Neural progenitor cell (in vitro differentiated cells): Measurements from ENCODE around the gene IFI35. TPM values are rescaled to one million over a fixed set of nuclear protein-coding genes. Genes with fewer than 3 reads are reported as not detected.
"Not testable (repeated sequence)": the region's sequence is repeated elsewhere in the genome, so short reads cannot be mapped to it uniquely, and the experiment has no call there.

Source experiments
- DNase-seq: peaks from one replicate; pipeline ENCODE4 v3.0.0-alpha.2; 2016; ENCODE audit warnings: low spot score
- H2AFZ ChIP-seq: fragments of 200-600 bp; sonication (generic); replicated peaks from 2 replicates; pipeline ENCODE4 v1.6.1; 2016; ENCODE audit warnings: antibody characterized with exemption
- H3F3A ChIP-seq: fragments of 200-600 bp; sonication (generic); 2 replicates; pipeline ENCODE4 v1.6.1; 2016; ENCODE audit warnings: antibody characterized with exemption, low read depth
- H3K27ac ChIP-seq: fragments of 200-600 bp; sonication (generic); 2 replicates; pipeline ENCODE4 v1.5.1; 2016; ENCODE audit warnings: mild to moderate bottlenecking
- H3K27me3 ChIP-seq: fragments of 200-600 bp; sonication (generic); 2 replicates; pipeline ENCODE4 v1.6.1; 2016; ENCODE audit warnings: mild to moderate bottlenecking, moderate library complexity
- H3K36me3 ChIP-seq: fragments of 200-600 bp; sonication (generic); 2 replicates; pipeline ENCODE4 v1.5.1; 2016
- H3K4me1 ChIP-seq: fragments of 200-600 bp; sonication (generic); 2 replicates; pipeline ENCODE4 v1.6.1; 2016; ENCODE audit warnings: mixed run types
- H3K4me2 ChIP-seq: fragments of 200-600 bp; sonication (generic); 2 replicates; pipeline ENCODE4 v1.6.1; 2016
- H3K4me3 ChIP-seq: fragments of 200-600 bp; sonication (generic); 2 replicates; pipeline ENCODE4 v1.5.1; 2016
- H3K79me2 ChIP-seq: fragments of 200-600 bp; sonication (generic); 2 replicates; pipeline ENCODE4 v1.6.1; 2016; ENCODE audit warnings: low read depth
- H3K9ac ChIP-seq: fragments of 200-600 bp; sonication (generic); 2 replicates; pipeline ENCODE4 v1.6.1; 2016
- H3K9me3 ChIP-seq: fragments of 200-600 bp; sonication (generic); 2 replicates; pipeline ENCODE4 v1.5.1; 2016; ENCODE audit warnings: low read depth
- H4K20me1 ChIP-seq: fragments of 200-600 bp; sonication (generic); 2 replicates; pipeline ENCODE4 v1.6.1; 2016; ENCODE audit warnings: low read depth
- H3K27ac Mint-ChIP-seq: 3 replicates; pipeline ENCODE4 v1.8.0; 2021; ENCODE audit warnings: mixed read lengths
- H3K27me3 Mint-ChIP-seq: 2 replicates; pipeline ENCODE4 v1.8.0; 2022; ENCODE audit warnings: low read depth, mild to moderate bottlenecking, inconsistent platforms, moderate library complexity, mixed read lengths; ENCODE audit not compliant: insufficient read depth
- H3K36me3 Mint-ChIP-seq: 3 replicates; pipeline ENCODE4 v1.8.0; 2021; ENCODE audit warnings: mixed read lengths
- H3K4me1 Mint-ChIP-seq: 3 replicates; pipeline ENCODE4 v1.8.0; 2021; ENCODE audit warnings: mixed read lengths
- H3K4me3 Mint-ChIP-seq: 3 replicates; pipeline ENCODE4 v1.8.0; 2021; ENCODE audit warnings: mild to moderate bottlenecking, moderate library complexity, mixed read lengths
- H3K9me3 Mint-ChIP-seq: 3 replicates; pipeline ENCODE4 v1.8.0; 2020; ENCODE audit warnings: mixed read lengths
- CTCF ChIP-seq: fragments of 200-600 bp; sonication (generic); IDR thresholded peaks from 2 replicates; pipeline ENCODE4 v1.5.1; 2017; ENCODE audit warnings: antibody characterized with exemption, mild to moderate bottlenecking
- EZH2 ChIP-seq: fragments of 200-600 bp; sonication (generic); IDR thresholded peaks from 2 replicates; pipeline ENCODE4 v1.6.1; 2017; ENCODE audit warnings: antibody characterized with exemption, mild to moderate bottlenecking, moderate library complexity
- EZH2phosphoT487 ChIP-seq: fragments of 200-600 bp; sonication (generic); IDR thresholded peaks from 2 replicates; pipeline ENCODE4 v1.6.1; 2017; ENCODE audit warnings: antibody characterized with exemption
- total RNA-seq: library from RNA; depleted of rRNA; stranded (reverse); fragments of >200 nt; gene quantifications from 2 replicates; pipeline ENCODE4 v1.2.3, GENCODE V29; 2015; ENCODE audit warnings: low replicate concordance

The IFI35 gene
- total RNA-seq, 1 donor from 2014 or later = not detected

- Mint-ChIP-seq H3K27ac (no peak overlapping the region), H3K36me3 (peaks cover 35% of the 10 kb centered on the region), H3K9me3 (no peaks in the 10 kb centered on the region), H3K4me3 (no peak overlapping the region), H3K27me3 (no peaks in the 10 kb centered on the region), H3K4me1 (no peaks in the 10 kb centered on the region)
- DNase-seq = no peak
- Histone ChIP-seq H3K27me3 (no peaks in the 10 kb centered on the region), H3K4me3 (no peak overlapping the region), H3K36me3 (no peaks in the 10 kb centered on the region), H2AFZ (no peak overlapping the region), H3K9ac (no peak overlapping the region), H3K27ac (no peak overlapping the region), H4K20me1 (no peaks in the 10 kb centered on the region), H3K4me1 (no peaks in the 10 kb centered on the region), H3F3A (peaks cover 10% of the 10 kb centered on the region), H3K4me2 (no peak overlapping the region), H3K9me3 (no peaks in the 10 kb centered on the region), H3K79me2 (peaks cover 6% of the 10 kb centered on the region)
- no peak for TF ChIP-seq CTCF
- TF ChIP-seq EZH2 = no peak
- no peak for TF ChIP-seq EZH2phosphoT487
Observed at GRCh38 chr17:42989726-42990652, 16.6 kb upstream of the IFI35 start.

- Histone ChIP-seq H3F3A (peaks cover 13% of the 10 kb centered on the region), H3K4me3 (no peak overlapping the region), H3K27ac (no peak overlapping the region), H3K79me2 (no peaks in the 10 kb centered on the region), H3K4me2 (no peak overlapping the region), H4K20me1 (no peaks in the 10 kb centered on the region), H2AFZ (no peak overlapping the region), H3K4me1 (no peaks in the 10 kb centered on the region), H3K27me3 (no peaks in the 10 kb centered on the region), H3K9me3 (no peaks in the 10 kb centered on the region), H3K36me3 (no peaks in the 10 kb centered on the region), H3K9ac (no peak overlapping the region)
- TF ChIP-seq CTCF (no peak), EZH2phosphoT487 (no peak)
- Mint-ChIP-seq H3K27me3 (no peaks in the 10 kb centered on the region), H3K4me1 (peaks cover 2% of the 10 kb centered on the region), H3K4me3 (no peak overlapping the region), H3K36me3 (peaks cover 31% of the 10 kb centered on the region), H3K27ac (no peak overlapping the region), H3K9me3 (no peaks in the 10 kb centered on the region)
- no peak for DNase-seq
Observed at GRCh38 chr17:42991471-42991870, 15.1 kb upstream of the IFI35 start.

GRCh38 chr17:42992872-42993271 lies 13.7 kb upstream of the IFI35 start:
- Histone ChIP-seq H3K79me2 (no peaks in the 10 kb centered on the region), H3K27ac (no peak overlapping the region), H3K9me3 (no peaks in the 10 kb centered on the region), H3K36me3 (no peaks in the 10 kb centered on the region), H3K4me3 (no peak overlapping the region), H2AFZ (no peak overlapping the region), H3K4me2 (no peak overlapping the region), H3F3A (peaks cover 21% of the 10 kb centered on the region), H3K4me1 (no peaks in the 10 kb centered on the region), H3K27me3 (no peaks in the 10 kb centered on the region), H3K9ac (no peak overlapping the region), H4K20me1 (no peaks in the 10 kb centered on the region)
- H3K27me3 Mint-ChIP-seq = no peaks in the 10 kb centered on the region
- no peak for DNase-seq
- no peak for TF ChIP-seq CTCF
- no peak for TF ChIP-seq EZH2
- no peak for TF ChIP-seq EZH2phosphoT487
- peaks cover 9% of the 10 kb centered on the region for H3K4me1 Mint-ChIP-seq
- peaks cover 29% of the 10 kb centered on the region for H3K36me3 Mint-ChIP-seq
- no peak overlapping the region for H3K4me3 Mint-ChIP-seq
- no peaks in the 10 kb centered on the region for H3K9me3 Mint-ChIP-seq
- no peak overlapping the region for H3K27ac Mint-ChIP-seq

- H3K36me3 ChIP-seq, H2AFZ ChIP-seq, H3K27me3 ChIP-seq, H3K4me1 ChIP-seq, H4K20me1 ChIP-seq, H3K4me3 Mint-ChIP-seq, H3K27ac Mint-ChIP-seq, H3K27ac ChIP-seq, H3K9ac ChIP-seq, H3K9me3 ChIP-seq, H3K4me2 ChIP-seq, H3K9me3 Mint-ChIP-seq, H3K4me3 ChIP-seq, H3K79me2 ChIP-seq, H3K27me3 Mint-ChIP-seq, DNase-seq: not testable (repeated sequence)
- Mint-ChIP-seq H3K4me1 (peaks cover 13% of the 10 kb centered on the region), H3K36me3 (peaks cover 29% of the 10 kb centered on the region)
- H3F3A ChIP-seq = peaks cover 27% of the 10 kb centered on the region
Observed at GRCh38 chr17:42993913-42994312, 12.7 kb upstream of the IFI35 start.
